NOMO-1 treated with dmso at 0.1 percent for 144 hours (cell line): Measurements from ENCODE around the gene LMBR1.
A peak's percentile ranks its signal among the peaks of the same experiment; 100 is the strongest.
"Not testable (repeated sequence)": the region's sequence is repeated elsewhere in the genome, so short reads cannot be mapped to it uniquely, and the experiment has no call there.

ENCODE experiments used
- DNase-seq: peaks from one replicate; lab custom pipeline; 2025; ENCODE audit not compliant: unreplicated experiment; lab: John Stamatoyannopoulos, UW

LMBR1 gene, protein sequence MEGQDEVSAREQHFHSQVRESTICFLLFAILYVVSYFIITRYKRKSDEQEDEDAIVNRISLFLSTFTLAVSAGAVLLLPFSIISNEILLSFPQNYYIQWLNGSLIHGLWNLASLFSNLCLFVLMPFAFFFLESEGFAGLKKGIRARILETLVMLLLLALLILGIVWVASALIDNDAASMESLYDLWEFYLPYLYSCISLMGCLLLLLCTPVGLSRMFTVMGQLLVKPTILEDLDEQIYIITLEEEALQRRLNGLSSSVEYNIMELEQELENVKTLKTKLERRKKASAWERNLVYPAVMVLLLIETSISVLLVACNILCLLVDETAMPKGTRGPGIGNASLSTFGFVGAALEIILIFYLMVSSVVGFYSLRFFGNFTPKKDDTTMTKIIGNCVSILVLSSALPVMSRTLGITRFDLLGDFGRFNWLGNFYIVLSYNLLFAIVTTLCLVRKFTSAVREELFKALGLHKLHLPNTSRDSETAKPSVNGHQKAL

DNA sequence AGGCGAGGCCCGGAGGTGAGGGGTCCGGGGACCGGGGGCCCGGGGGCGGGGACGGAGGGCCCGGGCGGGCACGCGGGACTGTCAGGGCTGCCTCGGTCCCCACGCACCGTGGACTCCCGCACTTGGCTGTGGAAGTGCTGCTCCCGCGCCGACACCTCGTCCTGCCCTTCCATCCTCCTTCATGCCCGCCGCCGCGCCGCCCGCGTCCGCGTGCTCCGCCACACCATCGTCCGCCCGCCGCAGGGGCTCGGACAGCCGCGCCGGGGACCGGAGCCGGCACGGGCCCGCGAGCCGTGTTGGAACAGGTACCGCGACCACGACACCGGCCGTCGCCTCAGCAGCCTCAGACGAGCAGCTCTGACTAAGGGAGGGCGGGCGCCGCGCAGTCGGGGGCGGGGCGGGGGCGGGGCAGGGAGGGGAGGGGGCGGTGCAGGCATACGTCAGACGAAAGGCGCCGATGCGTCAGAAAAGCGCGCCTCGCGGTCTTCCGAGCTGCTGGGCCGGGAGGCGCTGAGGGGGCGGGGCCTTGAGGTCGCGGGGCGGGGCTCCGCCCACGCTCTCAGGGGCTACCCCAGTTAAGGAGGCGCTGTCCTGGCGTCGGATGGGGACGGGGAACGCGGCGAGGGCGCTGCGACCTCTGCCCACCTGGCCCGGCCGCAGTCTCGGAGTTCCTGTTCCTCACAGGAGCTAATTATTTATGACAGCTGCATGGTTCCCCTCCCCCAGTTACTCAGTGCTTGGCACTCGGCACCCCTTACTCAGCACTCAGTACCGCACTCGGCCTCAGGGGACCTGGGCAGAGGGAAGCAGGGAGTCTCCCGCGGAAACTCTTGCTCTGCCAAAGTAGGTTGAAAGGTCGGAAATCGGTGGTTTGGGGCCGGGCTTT lies at the start of gene LMBR1:
LMBR1 (minus strand) TSS at position 363 of the 886 bp plus-strand sequence; CDS start at position 173, 190 bp downstream.
- DNase-seq = peak; percentile 74

DNA sequence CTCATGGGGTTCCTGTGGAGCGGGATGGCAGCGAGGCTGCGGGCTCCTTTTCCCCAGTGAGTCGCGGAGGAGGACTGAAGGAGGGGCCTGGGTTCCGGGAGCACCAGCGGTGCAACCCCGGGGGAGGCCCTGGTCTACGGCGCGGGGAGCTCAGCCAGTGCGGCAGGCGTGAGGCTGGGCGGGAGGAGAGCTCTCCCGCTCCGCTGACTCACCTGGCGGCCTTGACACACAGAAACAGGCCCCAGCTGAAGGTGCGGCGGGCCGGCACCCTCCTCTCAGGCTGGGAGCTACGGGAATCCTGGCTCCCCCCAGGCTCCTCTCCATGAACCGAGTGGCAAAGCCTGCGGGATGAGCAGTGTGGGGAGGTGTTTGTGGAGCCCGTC lies 49.7 kb upstream of the LMBR1 start:
- no peak for DNase-seq

DNA sequence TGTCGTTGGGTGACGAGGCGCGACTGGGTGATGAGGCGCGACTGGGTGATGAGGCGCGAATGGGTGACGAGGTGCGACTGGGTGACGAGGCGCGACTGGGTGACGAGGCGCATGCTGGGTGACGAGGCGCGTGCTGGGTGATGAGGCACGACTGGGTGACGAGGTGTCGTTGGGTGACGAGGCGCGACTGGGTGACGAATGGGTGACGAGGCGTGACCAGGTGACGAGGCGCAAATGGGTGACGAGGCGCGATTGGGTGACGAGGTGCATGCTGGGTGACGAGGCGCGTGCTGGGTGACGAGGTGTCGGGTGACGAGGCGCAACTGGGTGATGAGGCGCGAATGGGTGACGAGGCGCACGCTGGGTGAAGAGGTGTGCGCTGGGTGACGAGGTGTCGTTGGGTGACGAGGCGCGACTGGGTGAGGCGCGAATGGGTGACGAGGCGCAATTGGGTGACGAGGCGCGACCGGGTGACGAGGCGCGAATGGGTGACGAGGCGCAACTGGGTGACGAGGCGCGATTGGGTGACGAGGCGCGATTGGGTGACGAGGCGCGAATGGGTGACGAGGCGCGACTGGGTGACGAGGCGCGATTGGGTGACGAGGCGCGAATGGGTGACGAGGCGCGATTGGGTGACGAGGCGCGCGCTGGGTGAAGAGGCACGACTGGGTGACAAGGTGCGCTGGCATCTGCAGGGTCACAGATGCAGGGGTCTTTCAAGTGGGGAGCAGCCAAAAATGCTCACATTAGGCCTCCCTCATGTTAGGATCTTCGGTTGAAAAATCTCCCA lies 48.6 kb upstream of the LMBR1 start:
- DNase-seq = no peak

DNA sequence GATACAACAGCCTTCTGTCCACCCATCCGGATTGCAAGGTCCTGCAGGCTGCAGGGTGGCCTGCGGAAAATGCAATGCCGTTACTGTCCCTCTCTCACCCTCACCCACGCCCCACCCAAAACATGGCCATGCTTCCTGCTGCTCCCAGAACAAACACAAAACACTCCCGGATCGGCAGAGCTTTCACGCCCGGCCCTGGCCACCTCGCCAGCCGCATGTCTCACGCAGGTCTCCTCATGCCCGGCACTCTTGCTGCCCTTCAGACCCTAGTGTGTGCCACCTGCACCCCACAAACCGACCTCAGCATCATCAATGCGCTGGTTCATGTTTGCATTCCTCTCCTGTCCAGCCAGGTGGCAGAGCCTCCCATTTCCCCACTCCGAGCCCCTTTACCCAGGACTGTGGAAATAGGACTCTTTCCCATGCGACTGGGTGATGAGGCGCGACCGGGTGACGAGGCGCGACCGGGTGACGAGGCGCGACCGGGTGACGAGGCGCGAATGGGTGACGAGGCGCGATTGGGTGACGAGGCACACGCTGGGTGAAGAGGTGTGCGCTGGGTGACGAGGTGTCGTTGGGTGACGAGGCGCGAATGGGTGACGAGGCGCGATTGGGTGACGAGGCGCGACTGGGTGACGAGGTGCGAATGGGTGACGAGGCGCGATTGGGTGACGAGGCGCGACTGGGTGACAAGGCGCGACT lies 47.6 kb upstream of the LMBR1 start:
- DNase-seq = no peak

DNA sequence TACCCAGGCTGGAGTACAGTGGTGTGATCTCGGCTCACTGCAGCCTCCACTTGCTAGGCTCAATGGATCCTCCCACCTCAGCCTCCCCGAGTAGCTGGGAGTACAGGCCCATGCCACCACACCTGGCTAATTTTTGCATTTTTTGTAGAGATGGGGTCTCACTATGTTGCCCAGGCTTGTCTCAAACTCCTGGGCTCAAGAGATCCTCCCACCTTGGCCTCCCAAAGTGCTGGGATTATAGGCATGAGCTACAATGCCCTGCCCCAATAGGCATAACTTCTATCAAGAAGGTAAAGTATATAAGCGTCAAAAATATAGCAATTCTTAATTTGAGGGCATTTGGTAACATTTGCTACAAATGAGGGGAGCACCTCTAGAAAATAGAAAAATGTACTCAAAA lies 43.8 kb upstream of the LMBR1 start:
- DNase-seq = not testable (repeated sequence)

DNA sequence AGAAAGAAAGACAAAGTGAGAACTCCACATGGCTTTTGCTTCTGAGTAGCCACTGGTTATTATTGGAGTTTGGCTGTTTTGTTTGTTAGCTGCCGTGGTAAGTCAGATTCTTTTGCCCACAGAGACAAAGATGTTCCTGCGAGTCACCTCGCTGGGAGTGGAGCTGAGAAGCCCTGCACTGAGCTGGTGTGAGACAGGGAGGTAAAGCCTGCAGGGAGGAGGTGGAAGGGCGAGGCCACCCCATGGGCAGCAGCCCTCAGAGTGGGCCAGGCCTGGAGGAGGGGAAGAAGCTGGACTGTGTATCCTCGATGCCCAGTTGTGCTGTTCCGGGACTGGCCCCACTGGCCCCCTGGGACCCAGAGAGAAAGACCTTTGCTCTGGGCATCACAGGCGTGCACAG lies 42.3 kb upstream of the LMBR1 start:
- DNase-seq = no peak

DNA sequence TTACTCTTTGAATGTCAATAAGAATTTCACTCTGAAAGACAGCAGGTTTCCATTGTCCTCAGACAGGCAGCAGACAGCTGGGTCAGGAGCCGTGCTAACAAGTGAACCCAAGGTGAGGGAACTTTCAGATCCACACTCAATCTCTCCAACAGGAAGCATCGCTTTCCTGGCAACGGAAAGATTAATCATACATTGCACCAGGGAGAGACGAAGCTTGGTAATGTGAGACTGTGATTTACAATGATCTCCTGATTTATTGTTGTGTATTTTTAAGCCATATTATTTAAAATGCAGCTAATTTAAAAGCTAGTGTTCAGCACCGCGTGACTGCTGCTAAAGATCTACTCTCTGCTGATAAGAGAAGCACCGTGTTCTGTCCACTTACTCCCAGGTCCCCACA lies 39.0 kb upstream of the LMBR1 start:
- no peak for DNase-seq

DNA sequence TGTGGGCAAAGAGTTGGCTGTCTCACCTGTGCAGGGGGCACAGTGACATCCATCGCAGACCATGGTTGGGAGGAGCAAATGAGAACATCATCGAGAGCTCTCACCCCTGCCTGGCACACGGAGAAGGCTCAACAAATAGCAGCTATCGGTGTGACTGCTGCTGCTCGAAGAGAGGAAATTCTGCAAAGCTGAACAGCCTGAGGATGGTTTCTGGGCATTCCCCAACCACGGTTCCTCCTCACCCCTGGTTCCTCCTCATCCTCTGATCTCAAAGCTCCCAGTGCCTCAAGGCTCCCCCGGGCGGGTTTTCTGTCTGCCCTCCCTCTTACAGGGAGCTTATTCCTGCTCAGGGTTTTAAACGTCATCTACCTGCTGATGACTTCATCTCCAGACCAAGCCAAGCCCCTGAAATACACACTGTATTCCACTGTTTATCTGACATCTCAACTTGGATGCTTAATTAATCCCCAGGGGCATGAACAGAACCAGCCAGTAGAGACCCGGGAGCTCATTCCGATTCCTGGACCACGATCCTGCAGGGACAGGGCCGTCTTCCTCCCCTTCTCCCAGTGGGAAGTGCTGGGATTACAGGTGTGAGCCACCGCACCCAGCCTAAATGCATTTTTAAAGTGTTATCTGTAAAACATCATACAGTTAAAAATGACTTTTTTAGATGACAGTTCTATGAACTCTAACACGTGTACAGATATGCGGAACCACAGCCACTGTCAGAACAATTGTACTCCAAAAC lies 37.0 kb upstream of the LMBR1 start:
- no peak for DNase-seq

DNA sequence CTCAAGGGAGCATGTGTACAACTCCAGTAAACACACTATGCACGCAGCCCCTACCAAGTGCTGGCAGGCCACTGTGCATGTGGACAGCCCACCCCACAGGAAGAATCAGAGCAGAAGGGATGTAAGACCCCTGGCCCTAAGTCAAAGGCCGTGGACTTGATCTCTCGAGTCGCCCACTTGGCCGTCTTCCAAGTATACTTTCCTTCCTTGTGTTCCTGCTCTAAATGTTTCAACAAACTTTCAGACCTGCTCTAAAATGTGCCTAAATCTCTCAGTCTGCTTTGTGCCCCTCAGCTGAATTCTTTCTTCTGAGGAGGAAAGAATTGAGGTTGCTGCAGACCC lies 35.4 kb upstream of the LMBR1 start:
- no peak for DNase-seq

DNA sequence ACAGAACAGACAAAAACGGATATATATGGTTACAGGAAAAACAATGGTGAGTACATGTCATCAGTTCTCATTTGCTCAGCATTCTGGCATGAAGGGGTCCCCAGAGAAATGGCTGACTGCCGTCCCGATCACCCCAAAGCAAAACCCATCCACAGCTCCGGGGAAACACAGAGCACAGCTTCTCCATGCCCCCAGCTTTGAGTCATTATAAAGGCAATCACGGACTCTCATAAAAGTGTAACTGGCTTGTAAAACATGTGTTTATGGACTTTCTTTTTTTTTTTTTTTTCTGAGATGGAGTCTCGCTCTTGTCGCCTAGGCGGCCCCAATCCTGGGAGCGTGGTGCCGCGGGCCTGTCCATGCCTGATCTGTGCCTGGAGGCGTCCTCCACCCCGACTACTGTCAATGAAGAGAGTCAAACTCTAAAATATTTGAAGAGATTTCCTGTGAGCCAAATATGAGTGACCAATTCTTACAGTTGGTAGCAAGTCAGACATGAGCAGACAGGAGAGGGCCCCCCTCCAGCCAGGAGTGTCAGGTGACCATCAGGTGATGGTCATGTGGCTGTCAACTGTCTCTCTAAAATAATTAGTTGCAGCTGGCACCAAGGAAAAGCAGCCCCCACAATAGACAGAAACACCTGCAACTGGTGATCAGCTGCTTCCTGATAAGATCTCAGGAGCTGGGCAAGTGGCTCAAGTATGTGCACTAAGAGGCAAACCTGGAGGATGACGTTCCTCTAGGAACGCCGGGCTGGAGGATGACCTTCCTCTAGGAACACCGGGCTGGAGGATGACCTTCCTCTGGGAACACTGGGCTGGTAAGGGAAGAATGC lies 34.8 kb upstream of the LMBR1 start:
- no peak for DNase-seq

DNA sequence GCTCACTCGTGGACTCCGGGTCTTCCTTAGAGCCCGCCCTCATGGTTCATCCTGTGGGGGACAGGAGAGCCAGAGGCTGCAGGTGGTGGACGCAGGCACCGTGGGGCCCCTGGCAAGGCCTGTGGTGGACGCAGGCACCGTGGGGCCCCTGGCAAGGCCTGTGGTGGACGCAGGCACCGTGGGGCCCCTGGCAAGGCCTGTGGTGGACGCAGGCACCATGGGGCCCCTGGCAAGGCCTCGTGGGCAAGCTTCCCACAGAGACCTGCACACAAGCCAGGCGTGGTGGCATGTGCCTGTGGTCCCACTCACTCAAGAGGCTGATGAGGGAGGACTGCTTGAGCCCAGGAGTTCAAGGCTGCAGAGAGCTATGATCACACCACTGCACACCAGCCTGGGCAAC lies 32.8 kb upstream of the LMBR1 start:
- not testable (repeated sequence) for DNase-seq

DNA sequence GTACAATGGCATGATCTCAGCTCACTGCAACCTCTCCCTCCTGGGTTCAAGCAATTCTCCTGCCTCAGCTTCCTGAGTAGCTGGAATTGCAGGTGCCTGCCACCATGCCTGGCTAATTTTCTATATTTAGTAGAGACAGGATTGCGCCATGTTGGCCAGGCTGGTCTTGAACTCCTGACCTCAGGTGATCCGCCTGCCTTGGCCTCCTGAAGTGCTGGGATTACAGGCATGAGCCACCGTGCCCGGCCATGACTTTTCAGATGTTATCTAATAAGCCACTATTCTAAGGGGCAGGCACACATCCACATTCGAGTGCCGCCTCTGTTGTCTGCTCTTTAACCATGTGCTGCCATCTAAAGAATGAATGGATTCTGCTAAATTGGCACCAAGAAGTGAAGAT lies 29.3 kb upstream of the LMBR1 start:
- not testable (repeated sequence) for DNase-seq

DNA sequence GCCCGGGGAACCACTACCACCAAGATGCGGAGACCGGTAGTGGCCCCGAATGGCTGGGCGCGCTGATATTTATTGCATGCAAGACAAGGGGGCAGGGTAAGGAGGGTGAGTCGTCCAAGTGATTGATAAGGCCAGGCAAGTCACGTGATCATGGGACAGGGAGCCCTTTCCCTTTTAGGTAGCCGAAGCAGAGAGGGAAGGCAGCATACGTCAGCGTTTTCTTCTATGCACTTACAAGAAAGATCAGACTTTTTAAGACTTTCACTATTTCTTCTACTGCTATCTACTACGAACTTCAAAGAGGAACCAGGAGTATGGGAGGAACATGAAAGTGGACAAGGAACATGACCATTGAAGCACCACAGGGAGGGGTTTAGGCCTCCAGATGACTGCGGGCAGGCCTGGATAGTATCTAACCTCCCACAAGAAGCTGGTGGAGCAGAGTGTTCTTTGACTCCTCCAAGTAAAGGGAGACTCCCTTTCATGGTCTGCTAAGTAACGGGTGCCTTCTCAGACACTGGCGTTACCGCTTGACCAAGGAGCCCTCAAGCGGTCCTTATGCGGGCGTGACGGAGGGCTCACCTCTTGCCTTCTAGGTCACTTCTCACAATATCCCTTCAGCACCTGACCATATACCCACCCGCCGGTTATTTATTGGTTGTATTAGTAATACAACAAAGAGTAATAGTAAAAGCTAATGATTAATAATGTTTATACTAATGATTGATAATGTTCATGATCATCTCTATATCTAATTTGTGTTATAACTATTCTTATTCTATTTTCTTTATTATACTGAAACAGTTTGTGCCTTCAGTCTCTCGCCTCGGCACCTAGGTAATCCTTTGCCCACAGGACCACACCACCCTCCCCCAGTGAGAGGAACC lies 27.7 kb upstream of the LMBR1 start:
- DNase-seq = not testable (repeated sequence)

DNA sequence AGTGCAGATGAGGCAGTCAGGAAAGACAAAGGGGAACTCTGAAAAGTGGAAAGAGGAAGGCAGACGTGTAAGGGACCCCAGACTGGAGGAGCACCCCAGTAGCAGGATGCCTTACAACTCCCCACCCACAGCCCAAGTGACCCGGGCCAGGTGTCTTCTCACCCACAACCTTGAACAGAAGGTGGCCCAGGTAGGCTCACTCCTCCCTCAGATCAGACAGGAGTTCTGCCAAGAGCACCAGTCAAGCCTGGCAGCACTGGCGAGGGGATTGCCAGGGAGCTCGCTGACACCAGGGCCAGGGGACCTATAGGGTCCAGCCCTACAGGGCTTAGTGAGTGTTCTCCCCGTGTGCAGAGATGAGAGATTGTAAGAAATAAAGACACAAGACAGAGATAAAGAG lies 27.1 kb upstream of the LMBR1 start:
- no peak for DNase-seq

DNA sequence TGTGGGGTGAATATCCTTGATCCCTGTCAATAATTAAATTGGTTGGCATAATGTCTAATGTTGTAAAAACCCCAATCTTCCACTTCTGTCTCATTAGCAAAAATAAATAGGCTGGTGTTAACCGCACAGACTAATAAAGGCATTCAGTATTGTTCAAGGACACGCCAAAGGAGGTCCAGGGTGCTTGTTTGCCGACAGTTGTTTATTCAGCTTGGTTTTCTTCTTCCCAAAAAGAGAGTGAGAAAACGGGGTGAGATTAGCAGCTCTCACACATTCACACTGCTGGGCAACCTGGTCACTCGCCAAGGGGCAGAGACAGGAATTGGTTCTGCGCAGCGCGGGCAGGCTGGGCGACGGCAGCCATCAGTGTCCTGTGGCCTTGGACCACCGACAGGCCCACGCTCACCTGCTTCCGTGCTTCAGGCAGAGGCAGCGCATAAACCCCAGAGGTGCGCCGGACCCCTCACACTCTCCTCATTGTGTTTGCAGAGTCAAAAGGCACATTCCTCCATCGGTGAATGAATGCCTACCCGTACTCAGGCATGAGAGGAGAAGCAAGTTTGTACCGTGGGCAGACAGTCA lies 26.2 kb upstream of the LMBR1 start:
- no peak for DNase-seq

DNA sequence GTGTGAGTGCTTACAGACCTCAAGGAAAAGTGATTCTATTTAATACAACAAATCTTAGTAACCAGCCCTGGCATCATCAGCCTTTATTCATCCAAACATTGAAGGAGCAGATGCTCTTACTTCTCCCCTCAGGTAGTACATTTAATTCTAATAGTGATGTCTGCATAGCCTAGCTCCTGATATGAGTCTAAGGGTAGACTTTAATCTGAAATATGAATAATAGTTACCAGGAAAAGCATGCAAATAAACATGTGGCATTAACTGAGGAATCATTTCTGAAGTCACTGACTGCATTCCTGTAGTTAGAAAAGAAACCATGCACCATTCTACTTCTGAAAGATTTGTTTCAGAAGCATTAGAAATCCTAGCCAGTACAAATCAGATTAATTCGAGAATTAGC lies 25.7 kb upstream of the LMBR1 start:
- DNase-seq = no peak

DNA sequence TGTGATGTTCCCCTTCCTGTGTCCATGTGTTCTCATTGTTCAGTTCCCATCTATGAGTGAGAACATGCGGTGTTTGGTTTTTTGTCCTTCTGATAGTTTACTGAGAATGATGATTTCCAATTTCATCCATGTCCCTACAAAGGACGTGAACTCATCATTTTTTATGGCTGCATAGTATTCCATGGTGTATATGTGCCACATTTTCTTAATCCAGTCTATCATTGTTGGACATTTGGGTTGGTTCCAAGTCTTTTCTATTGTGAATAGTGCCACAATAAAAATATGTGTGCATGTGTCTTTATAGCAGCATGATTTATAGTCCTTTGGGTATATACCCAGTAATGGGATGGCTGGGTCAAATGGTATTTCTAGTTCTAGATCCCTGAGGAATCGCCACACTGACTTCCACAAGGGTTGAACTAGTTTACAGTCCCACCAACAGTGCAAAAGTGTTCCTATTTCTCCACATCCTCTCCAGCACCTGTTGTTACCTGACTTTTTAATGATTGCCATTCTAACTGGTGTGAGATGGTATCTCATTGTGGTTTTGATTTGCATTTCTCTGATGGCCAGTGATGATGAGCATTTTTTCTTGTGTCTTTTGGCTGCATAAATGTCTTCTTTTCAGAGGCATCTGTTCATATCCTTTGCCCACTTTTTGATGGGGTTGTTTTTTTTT lies 16.7 kb upstream of the LMBR1 start:
- DNase-seq = not testable (repeated sequence)
